HT1080 (cell line): ENCODE data around the gene SEPSECS. TPM values are rescaled to one million over a fixed set of nuclear protein-coding genes. Genes with fewer than 3 reads are reported as not detected.

Experiments used
- DNase-seq: peaks from one replicate; pipeline ENCODE4 v3.0.0-alpha.2; 2015; ENCODE audit warnings: low read depth
- polyA plus RNA-seq, 2 experiments: library from polyadenylated mRNA; depleted of rRNA; stranded (reverse); fragments of >200 nt; gene quantifications; 2 replicates each; pipeline ENCODE4 v1.2.3, GENCODE V29; 2015
- total RNA-seq: library from RNA; depleted of rRNA; stranded (reverse); fragments of >200 nt; shearing (Covaris generic); gene quantifications from 2 replicates; pipeline ENCODE4 v1.2.3, GENCODE V29; 2014; rRNA removed

Gene SEPSECS
- total RNA-seq = 3.0 and 7.6 TPM in 2 replicates
- polyA plus RNA-seq (2015; cell fraction: cytosol; rRNA removed) = 4.2 and 5.6 TPM in 2 replicates
- 11.6 and 16.5 TPM in 2 replicates for polyA plus RNA-seq (2015; cell fraction: nucleus; rRNA removed)

DNA sequence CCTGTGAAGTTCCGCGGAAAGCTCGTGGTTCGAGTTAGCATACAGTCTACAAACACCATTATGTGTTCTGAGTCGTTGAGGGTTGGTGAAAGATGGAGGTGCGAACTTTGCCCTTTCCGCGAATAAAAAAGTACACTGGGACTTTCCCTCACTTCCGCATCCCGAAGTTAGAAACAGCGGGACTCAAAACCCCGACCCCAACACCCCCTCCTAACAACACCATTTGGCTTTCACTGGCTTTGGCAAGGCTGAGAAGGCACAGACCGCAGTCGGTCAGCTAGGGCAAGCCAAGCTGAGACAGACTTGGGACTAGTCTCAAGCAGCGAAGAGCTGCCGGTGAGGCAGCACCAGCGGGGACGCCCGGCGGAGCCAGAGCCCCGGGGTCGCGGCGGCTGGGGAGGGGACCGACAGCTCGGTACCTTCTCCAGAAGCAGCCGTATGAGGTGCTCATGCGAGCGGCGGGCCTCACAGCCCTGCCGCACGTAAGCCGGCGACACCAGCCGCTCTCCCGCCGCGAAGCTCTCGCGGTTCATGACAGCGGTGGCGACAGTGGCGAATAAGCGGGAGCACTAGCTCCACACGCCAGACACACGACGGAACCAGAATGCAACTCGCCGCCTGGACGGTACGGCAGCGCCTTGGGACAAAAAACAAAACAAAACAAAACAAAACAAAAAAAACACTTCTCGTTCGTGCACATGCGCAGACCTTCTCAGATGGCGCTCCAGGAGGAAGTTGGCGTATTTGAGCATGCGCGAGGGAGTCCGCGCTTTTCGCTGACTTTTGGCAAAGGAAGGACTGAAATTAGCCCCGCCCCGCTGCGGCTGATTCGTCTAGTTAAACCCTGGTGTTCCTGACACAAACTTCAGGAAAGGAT is at the start of gene SEPSECS:
SEPSECS (minus strand) TSS at position 613 of the 877 bp plus-strand sequence; CDS start at position 533, 80 bp downstream.
- DNase-seq = peak; percentile 95

DNA sequence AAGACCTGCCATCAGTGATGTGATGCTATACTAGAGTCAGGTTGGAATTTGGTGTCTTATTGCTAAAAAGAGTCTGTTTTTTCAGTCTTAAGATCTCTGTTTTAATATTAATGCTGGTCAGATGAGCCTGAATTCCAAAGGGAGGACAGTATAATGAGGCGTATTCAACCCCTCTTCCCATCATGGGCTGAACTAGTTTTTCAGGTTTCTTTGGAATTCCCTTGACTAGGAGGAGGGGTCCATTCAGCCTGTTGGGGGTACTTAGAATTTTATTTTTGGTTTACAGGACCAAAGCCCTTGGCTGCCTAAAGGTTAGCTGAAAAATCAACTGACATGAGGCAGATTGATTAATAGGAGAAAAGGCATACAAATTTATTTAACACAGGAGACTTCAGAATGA is 49.5 kb upstream of the SEPSECS start:
- DNase-seq = no peak

DNA sequence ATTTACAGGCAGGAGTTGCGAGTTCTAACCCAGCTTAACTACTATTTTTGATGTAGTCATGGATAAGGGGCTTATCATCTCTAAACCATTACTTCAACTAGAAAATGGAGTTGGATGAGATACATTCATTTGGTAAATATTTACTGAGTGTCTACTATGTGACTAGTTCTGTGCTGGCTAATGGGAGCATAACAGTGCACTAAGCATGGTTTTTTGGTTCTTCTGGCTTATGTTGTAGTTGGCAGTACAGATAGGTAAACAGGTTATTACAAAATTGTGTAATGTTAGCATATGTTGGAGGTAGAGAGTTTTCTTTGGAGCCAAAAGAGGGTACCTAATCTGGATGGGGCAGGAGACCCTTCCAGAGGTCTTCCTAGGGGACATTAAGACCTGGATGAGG is 47.7 kb upstream of the SEPSECS start:
- DNase-seq = no peak

DNA sequence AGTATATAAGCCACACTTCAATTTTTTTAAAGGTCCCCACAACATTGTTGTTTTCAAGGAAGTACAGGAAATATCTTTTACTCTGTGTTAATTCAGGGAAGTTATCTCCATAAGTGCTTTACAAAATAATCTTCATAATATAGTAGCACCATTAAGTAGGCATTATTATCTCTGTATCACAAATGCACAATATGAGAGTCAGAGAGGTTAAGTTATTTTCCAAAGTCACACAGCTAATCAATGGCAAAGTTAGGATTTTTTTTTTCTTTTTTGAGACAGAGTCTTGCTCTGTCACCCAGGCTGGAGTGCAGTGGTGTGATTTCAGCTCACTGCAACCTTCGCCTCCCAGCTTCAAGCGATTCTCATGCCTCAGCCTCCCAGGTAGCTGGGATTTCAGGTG is 38.5 kb upstream of the SEPSECS start:
- no peak for DNase-seq

DNA sequence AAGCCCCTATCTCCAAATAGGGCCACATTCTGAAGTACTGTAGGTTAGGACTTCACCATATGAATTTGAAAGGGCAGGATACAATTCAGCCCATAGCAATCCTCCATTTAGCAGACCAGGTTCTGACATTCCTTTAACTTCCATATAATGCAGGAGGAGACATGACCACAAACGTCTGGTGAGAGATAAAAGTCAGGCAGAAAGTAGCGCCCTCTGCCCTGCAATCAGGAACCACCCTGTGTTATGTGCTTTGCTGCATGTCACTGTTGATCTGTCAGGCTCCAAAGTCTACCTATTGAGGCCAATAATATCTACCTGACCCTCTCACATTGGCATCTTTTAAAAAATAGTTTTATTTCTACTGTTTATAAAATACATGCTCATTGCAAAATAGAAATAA is 30.2 kb upstream of the SEPSECS start:
- DNase-seq = no peak

DNA sequence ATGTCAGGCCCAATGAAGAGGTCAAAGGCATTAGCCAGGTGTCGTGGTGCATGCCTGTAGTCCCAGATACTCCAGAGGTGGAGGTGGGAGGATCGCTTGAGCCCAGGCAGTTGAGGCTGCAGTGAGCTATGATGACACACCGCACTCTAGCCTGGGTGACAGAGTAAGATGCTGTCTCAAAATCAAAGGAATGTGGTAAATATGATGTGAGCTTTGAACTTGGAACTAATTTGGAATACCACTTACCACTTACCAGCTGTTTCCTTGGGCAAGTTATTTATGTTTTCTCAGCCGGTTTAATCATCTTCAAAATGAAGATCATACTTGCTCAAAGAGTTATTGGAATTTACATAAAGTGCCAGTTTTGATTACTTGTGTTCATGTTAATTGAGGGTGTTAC is 23.8 kb upstream of the SEPSECS start:
- DNase-seq = no peak

DNA sequence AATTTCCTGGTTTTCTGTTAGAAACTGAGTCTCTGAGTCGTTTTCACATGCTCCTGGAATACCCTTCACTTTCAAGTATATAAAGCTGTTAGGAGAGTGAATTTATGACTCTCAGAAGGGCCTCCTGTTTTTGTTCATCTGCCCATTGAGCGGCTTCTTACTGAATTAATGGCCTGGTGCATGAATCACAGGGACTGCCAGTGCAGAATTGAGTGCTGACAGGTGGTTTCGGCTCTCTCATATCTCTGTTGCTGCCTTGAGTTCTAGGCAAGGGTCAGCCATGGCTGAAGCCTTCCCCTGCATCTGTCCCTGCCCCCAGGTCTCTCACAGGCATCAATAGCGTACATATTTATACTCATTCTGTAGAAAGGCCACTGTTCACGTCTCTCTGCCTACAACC is 22.7 kb upstream of the SEPSECS start:
- DNase-seq = no peak

DNA sequence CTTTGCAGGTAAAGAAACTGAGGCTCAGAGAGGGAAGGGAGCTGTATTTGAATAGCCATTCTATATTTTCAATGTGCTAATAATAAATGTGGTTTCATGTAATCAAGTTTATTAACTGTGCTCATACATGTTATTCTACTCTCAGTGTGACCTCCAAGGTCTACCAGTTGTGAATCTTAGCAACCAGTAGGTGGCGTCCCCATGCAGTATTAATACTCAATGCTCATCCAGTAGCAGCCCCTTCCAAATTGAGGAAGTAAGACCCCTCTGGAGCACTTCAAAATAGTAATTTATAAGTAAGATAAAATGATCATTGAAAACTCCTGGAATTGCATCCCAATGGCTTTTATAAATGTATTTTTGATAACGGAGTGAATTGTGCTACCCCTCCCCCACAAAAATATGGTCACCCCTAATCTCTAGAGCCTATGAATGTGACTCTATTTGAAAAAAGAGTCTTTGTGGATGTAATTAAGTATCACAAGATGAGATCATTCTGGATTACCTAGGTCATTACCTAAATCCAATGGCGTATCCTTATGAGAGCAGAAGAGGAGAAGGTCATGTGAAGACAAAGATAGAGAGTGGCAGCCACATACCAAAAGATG is 20.4 kb upstream of the SEPSECS start:
- DNase-seq = peak; percentile 14

DNA sequence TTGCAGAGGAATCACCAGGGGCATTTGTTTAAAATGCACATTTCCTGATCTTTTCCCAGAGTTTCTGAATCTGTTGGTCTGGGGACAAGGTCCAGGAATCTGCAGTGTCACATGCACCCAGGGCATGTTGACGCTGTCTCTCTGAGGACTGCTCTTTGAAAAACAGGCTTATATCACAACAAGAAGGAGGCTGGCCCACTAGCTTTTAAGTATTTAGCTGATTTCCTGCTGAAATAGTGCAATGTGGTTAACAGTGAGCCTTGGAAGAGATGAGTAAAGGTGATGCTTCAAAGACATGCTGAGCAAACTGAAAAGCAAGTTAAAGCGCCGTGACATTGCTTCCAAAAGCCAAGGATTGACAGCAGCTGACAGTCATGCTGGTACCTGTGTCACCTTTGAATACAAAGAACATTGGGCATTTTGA is 18.6 kb upstream of the SEPSECS start:
- no peak for DNase-seq

DNA sequence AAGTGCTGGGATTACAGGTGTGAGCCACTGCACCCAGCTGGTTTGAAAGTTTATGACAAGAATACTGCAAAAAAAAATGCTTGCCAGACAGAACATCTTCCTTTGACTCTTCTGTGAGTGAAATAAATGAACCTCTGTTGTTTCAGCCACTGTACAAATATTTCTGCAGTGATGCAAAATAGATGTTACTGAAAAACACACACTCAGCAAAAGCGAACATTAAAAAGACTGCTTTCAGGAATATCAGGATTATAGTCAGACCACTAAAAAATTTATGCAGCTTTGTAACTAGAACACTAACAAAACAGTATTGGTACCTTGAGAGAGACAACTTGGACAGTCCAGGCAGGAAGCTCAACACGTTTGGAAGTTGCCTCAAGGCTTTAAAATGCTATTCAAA is 16.9 kb upstream of the SEPSECS start:
- no peak for DNase-seq

DNA sequence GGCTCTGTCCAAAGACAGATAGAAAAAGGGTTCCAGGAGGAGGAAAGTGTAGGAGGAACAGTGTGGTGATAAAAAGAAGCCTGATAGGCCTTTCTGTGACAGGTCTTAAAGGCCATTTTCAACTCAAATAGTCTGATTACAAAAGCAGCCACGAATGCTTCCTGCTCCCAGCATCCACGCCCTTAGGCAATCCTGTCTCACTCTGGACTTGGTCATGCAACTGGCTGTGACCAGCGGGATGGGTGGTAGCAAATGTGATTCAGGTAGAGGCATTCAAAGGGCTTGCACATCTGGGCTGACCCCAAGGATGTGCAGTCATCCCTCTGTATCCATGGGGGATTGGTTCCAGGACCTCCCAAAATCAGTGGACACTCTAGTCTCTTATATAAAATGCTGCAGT is 14.4 kb upstream of the SEPSECS start:
- peak; percentile 31 for DNase-seq

DNA sequence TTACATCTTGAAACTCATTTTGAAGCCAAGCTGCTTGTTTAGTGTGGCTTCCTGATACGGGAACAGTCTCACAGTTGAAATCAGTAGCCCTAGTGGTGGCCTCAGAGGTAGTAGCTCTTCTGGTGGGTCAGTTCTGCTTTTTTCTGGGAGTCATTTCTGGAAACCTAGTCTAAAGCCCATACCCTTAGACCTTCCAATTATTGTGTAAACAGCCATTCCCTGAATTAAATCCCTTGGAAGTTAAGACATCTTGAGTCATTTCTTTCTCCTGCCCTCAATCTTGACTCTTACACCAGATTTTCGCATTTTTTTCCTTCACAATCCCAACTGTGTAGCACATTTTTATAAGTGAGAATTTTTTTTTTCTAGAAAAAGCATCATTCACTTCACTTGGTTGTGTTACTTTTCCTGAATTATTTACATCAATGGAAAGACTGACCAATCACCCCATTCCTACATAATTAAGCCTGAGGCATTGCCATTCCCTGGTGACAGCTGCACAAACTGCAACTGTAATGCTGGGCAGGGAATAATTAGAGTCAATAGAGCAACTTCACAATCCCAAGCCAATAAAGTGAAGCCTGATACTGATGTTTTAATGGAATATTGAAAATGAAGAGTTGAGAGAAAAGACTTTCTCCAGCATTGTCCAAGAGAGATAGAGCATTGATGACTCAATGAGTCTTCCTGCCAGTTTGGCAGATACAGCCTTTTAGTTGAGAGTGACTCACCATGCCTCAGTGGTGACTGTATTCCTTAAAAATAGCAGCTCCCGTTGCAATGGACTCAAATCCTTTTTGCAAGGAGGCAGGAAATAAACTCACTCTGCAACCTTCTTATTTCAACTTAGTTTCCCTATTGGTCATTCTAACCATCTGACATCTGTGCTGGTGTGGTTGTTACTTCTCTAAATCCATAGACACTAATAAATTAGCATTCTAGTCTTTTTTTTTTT is 13.0 kb upstream of the SEPSECS start:
- peak; percentile 99 for DNase-seq

DNA sequence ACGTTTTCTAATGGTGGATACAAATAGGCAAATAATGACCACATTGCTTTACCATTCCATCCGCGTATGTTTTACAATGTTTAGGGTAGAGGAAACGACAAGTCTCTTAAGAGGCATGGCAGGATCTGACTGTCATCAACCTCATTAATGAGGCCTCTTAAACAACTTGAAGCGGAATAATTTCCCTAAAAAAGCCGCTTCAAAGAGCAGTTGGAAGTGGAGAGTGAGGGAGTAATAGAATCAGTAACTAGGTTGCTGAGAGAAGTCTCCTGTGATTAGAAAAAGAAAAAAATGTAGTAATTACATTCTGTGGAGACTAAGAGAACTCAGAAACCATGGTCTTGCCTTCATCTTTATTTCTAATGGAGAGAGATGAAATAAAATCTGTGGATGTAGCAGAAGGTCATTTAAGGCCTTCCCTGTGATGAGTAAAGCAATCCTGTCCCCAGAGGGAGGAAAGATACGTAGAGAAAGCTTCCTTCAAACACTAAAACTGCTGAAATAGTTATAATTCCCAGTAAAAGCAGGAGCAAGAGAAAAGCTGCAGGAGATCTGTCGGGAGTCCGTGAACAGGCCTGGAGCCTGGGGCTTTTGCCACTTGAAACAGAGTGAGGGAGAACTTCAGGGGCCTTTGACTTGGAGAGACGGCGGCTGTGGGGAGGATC is 11.1 kb upstream of the SEPSECS start:
- DNase-seq = no peak

DNA sequence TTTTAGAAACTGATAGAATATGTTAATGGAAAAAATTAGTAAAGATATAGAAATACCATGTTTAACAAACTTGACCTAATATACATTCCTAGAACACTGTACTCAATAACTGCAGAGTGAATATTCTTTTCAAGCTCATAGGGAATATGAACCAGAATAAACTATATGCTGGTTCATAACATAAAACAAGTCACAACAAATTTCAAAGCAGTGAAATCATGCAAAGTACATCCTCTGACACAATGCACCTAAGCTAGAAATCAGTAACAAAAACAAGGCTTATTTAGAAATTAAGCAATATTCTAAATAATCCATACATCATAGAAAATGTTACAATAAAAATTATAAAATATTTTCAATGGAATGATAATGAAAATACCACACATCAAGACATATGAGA is 9.2 kb upstream of the SEPSECS start:
- no peak for DNase-seq

DNA sequence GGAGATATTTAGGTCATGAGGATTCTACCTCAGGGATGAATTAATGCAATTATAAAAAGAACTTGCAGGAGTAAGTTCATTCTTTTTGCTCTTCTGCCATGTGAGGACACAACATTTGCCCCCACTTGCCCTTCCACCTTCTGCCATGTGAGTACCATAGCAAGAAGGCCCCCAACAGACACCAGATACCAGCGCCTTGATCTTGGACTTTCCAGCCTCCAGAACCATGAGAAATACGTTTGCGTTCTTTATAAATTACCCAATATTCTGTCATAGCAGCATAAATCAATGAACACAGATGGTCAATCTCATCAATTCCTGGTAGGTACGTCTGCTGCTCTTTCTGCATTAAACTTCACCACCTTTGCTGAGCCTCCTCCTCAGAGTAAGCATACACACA is 5.7 kb upstream of the SEPSECS start:
- DNase-seq = no peak

DNA sequence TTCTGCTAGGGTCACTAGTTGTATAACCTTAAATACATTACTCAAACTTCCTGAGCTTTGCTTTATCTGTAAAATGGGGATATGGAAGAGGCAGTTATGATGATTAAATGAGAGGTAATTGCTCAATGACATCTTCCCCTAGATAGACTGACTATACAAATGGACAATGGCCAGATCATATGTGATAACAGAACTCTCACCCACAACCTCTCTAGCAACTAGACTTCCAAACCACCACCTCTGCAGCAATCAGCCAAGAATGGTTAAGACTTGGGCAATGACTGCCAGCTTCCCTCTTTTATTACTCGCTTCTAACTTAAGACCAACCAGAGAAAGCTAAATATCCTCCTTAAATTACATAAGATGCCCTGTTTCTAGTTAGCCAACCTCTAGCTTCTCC is 2.9 kb upstream of the SEPSECS start:
- no peak for DNase-seq

DNA sequence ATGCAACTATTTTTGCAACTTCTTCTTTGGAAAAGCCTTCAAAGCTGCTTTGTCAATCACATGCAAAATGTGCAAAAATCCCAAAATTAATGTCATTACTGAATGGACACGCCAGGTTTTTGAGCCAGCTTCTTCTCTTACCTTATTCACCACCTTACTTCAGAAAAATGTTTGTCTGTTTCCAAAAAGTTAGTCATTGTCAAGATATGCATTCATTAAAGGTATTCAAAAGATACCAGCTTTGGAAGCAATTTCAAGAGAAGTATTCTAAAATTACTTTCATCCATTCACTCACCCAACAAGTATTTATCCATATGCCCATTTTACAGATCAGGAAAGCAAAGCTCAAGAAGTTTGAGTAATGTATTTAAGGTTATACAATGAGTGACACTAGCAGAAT is 2.3 kb upstream of the SEPSECS start:
- DNase-seq = no peak

DNA sequence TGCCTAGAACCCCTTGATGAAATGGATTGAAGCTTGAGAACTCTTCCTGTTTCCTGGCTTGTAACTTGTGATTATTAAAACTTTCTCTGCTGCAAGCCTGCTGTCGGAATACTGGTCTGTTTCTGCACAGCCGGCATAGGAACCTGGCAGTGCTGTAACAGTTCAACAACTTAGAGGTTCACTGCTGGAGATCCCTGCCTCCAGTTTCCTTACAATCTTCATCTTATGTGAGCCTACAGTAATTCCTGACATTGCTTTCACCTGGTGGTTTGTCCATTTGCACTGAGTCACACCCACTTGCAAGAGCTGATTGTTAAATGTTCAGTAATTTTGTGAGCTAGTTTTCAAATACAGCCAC is 1.3 kb upstream of the SEPSECS start:
- peak; percentile 41 for DNase-seq

DNA sequence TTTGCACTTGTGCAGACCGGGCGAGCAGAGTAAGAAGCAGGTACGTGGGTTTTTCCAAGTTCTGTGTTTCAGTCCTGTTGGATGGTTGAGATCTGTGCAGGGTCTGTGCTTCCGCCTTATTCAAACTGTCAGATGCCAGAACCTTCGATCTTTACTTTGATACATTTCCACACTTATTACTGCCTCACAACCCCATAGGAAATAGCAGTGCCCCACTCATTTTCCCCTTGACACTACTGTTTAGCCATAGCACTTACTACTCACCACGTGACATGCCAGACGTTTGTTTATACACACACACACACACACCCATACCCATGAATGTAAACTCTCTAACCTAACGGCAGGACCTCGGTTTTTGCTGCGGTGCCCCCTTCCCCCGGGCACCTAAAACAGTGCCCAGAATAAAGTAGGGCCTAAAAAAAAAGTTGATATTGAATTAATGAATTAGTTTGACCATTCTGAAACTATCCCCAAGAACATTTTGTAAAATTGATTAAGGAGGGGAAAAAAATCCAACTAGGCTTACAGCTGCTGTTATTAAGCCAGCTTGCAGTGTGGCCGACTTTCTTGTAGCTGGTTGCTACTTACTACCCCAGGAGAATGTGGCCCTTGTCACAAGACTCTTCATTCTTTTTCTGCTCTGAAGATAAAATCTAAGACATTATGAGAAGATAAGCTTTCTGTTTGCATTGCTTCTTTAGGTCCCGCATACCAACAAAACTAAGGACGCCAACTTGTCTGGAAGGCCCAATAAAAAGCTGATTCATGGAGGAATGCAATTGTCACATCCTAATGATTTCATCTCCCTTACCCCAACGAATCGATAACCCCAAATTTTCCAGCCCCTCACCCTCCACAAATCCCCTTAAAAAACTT is 704 bp upstream of the SEPSECS start:
- peak; percentile 18 for DNase-seq

DNA sequence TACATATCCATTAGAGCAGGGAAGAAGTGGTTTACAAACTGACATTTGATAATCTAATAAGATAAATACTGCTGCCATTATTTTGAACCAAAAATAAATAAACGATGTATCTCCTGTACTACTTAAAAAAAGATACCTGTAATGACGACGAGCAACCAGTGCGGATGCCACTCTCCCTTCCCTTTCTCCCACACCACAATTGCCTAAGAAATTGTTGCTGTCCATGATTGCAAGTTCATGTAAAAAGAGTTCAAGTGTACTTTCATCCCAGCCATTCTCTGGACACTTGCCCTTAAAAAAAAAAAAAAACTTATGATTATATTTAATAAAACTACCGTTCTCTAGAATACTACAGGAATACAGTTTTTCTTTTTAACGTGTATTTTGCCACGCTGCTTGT is 1.4 kb downstream of the SEPSECS start:
- DNase-seq = no peak
